ENCODE measurements around the gene PHOSPHO1. TPM values are rescaled to one million over a fixed set of nuclear protein-coding genes. Genes with fewer than 3 reads are reported as not detected.
"Not testable (repeated sequence)": the region's sequence is repeated elsewhere in the genome, so short reads cannot be mapped to it uniquely, and the experiment has no call there.

Gene PHOSPHO1
- total RNA-seq, 2 experiments from 2014 or later = not detected

- Histone ChIP-seq H3K27ac (ENCODE audit: low read depth, low read length, poor library complexity, severe bottlenecking) (no peak overlapping the region), H3K9me2 (ENCODE audit: insufficient read depth, low read length) (no peaks in the 10 kb centered on the region), H3K4me3 (ENCODE audit: low read depth, low read length, poor library complexity, severe bottlenecking) (no peak overlapping the region), H3K36me3 (ENCODE audit: insufficient read depth, low read length) (no peaks in the 10 kb centered on the region), H4K20me1 (ENCODE audit: insufficient read depth, low read length) (no peaks in the 10 kb centered on the region), H3K79me2 (ENCODE audit: insufficient read depth, low read depth, low read length) (no peaks in the 10 kb centered on the region), H3K4me2 (ENCODE audit: low read length) (no peak overlapping the region), H3K9me3 (ENCODE audit: low read length) (no peaks in the 10 kb centered on the region), H2AFZ (ENCODE audit: low read length) (no peak overlapping the region), H3K4me1 (ENCODE audit: insufficient read depth, low read length, poor library complexity, severe bottlenecking) (no peaks in the 10 kb centered on the region)
- POLR2A ChIA-PET = no interaction called here
- BruUV-seq (replicated peaks) = no TSS peak
- DNase-seq (ENCODE audit: low spot score) = no peak
- intact Hi-C loops (cut with micrococcal nuclease; ENCODE audit: unreplicated experiment) = no loop called here
- CTCF ChIA-PET (ENCODE audit: unreplicated experiment) = no interaction called here
- no peak for TF ChIP-seq CTCF (conservative IDR thresholded peaks at IDR 0.05; ENCODE audit: low read length)
- TF ChIP-seq EZH2phosphoT487 (IDR thresholded peaks at IDR 0.05; ENCODE audit: borderline replicate concordance, low read depth, low read length) = no peak
These were observed 38.8 kb upstream of the PHOSPHO1 start for GRCh38 chr17:49269356-49269755.

DNA sequence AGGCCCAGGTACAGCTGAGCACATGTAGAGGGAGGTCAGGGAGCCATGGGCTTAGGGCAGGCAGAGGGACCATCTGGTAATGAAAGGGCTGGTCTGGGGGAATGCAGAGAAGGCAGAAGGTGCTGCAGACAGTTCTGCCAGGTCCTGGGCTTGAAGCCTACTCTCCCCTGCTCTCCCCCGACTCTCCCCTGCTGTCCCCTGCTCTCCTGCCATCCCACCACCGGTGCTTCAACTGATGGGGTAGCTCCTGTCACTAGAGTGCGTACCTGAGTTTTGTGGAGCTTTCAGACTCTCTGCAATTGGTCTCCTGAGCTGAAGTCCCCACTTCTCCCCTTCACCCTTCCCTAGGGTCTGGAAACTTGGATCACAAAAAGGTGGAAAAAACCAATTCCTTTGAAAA, 37.3 kb upstream of the PHOSPHO1 start:
- TF ChIP-seq CTCF (conservative IDR thresholded peaks at IDR 0.05; ENCODE audit: low read length) (no peak), EZH2phosphoT487 (IDR thresholded peaks at IDR 0.05; ENCODE audit: borderline replicate concordance, low read depth, low read length) (no peak)
- Histone ChIP-seq H3K4me1 (ENCODE audit: insufficient read depth, low read length, poor library complexity, severe bottlenecking) (no peaks in the 10 kb centered on the region), H3K9me2 (ENCODE audit: insufficient read depth, low read length) (no peaks in the 10 kb centered on the region), H3K9me3 (ENCODE audit: low read length) (no peaks in the 10 kb centered on the region), H3K79me2 (ENCODE audit: insufficient read depth, low read depth, low read length) (no peaks in the 10 kb centered on the region), H3K27ac (ENCODE audit: low read depth, low read length, poor library complexity, severe bottlenecking) (no peak overlapping the region), H4K20me1 (ENCODE audit: insufficient read depth, low read length) (no peaks in the 10 kb centered on the region), H2AFZ (ENCODE audit: low read length) (no peak overlapping the region), H3K4me3 (ENCODE audit: low read depth, low read length, poor library complexity, severe bottlenecking) (no peak overlapping the region), H3K36me3 (ENCODE audit: insufficient read depth, low read length) (no peaks in the 10 kb centered on the region), H3K4me2 (ENCODE audit: low read length) (no peak overlapping the region)
- intact Hi-C loops (cut with micrococcal nuclease; ENCODE audit: unreplicated experiment) = no loop called here
- DNase-seq (ENCODE audit: low spot score) = no peak
- no TSS peak for BruUV-seq (replicated peaks)
- ChIA-PET POLR2A (no interaction called here), CTCF (ENCODE audit: unreplicated experiment) (no interaction called here)

GRCh38 chr17:49266233-49266632, 35.6 kb upstream of the PHOSPHO1 start:
- no peak overlapping the region for H3K4me3 ChIP-seq (ENCODE audit: low read depth, low read length, poor library complexity, severe bottlenecking)
- no peaks in the 10 kb centered on the region for H3K79me2 ChIP-seq (ENCODE audit: insufficient read depth, low read depth, low read length)
- no peaks in the 10 kb centered on the region for H3K9me2 ChIP-seq (ENCODE audit: insufficient read depth, low read length)
- no peak overlapping the region for H2AFZ ChIP-seq (ENCODE audit: low read length)
- DNase-seq (ENCODE audit: low spot score) = no peak
- no peaks in the 10 kb centered on the region for H3K4me1 ChIP-seq (ENCODE audit: insufficient read depth, low read length, poor library complexity, severe bottlenecking)
- H4K20me1 ChIP-seq (ENCODE audit: insufficient read depth, low read length) = no peaks in the 10 kb centered on the region
- no peaks in the 10 kb centered on the region for H3K9me3 ChIP-seq (ENCODE audit: low read length)
- no peaks in the 10 kb centered on the region for H3K36me3 ChIP-seq (ENCODE audit: insufficient read depth, low read length)
- ChIA-PET CTCF (ENCODE audit: unreplicated experiment) (no interaction called here), POLR2A (interaction anchor here (0.7 kb wide), 1 partner anchor 807 kb away, joined by 3 read pairs; no protein-coding TSS in a partner anchor)
- BruUV-seq (replicated peaks) = no TSS peak
- no peak overlapping the region for H3K4me2 ChIP-seq (ENCODE audit: low read length)
- intact Hi-C loops (cut with micrococcal nuclease; ENCODE audit: unreplicated experiment) = no loop called here
- no peak overlapping the region for H3K27ac ChIP-seq (ENCODE audit: low read depth, low read length, poor library complexity, severe bottlenecking)
- TF ChIP-seq CTCF (conservative IDR thresholded peaks at IDR 0.05; ENCODE audit: low read length) (no peak), EZH2phosphoT487 (IDR thresholded peaks at IDR 0.05; ENCODE audit: borderline replicate concordance, low read depth, low read length) (no peak)

DNA sequence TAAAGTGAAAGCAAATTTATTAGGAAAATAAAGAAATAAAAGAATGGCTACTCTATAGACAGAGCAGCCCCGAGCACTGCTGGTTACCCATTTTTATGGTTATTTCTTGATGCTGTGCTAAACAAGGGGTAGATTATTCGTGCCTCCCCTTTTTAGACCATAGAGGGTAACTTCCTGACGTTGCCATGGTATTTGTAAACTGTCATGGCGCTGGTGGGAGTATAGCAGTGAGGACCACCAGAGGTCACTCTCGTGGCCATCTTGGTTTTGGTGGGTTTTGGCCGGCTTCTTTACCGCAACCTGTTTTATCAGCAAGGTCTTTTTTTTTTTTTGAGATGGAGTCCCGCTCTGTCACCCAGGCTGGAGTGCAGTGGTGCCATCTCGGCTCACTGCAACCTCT, 31.0 kb upstream of the PHOSPHO1 start:
- POLR2A ChIA-PET = interaction anchor here (0.6 kb wide), 1 partner anchor 20 kb away, joined by 10 read pairs; no protein-coding TSS in a partner anchor
- H2AFZ ChIP-seq (ENCODE audit: low read length); BruUV-seq (replicated peaks); H3K4me3 ChIP-seq (ENCODE audit: low read depth, low read length, poor library complexity, severe bottlenecking); H3K4me2 ChIP-seq (ENCODE audit: low read length); intact Hi-C loops (cut with micrococcal nuclease; ENCODE audit: unreplicated experiment); H3K79me2 ChIP-seq (ENCODE audit: insufficient read depth, low read depth, low read length); CTCF ChIA-PET (ENCODE audit: unreplicated experiment); H3K27ac ChIP-seq (ENCODE audit: low read depth, low read length, poor library complexity, severe bottlenecking); H4K20me1 ChIP-seq (ENCODE audit: insufficient read depth, low read length); H3K9me2 ChIP-seq (ENCODE audit: insufficient read depth, low read length); DNase-seq (ENCODE audit: low spot score); H3K36me3 ChIP-seq (ENCODE audit: insufficient read depth, low read length); H3K9me3 ChIP-seq (ENCODE audit: low read length); H3K4me1 ChIP-seq (ENCODE audit: insufficient read depth, low read length, poor library complexity, severe bottlenecking): not testable (repeated sequence)
